ENCODE results near the gene SIPA1L3. TPM values are rescaled to one million over a fixed set of nuclear protein-coding genes. Genes with fewer than 3 reads are reported as not detected.
A peak's percentile ranks its signal among the peaks of the same experiment; 100 is the strongest.

Gene SIPA1L3
- total and polyA plus RNA-seq, 10 of the 15 experiments (the other 5 are each of a cell fraction or from before 2014, with no cell fraction given), result 0.24 to 66.2 (median 19.1) TPM

- TF ChIP-seq ELK1 (IDR thresholded peaks at IDR 0.05; ENCODE audit: low read depth, low read length), result no peak
- TF ChIP-seq, protein P1, sequence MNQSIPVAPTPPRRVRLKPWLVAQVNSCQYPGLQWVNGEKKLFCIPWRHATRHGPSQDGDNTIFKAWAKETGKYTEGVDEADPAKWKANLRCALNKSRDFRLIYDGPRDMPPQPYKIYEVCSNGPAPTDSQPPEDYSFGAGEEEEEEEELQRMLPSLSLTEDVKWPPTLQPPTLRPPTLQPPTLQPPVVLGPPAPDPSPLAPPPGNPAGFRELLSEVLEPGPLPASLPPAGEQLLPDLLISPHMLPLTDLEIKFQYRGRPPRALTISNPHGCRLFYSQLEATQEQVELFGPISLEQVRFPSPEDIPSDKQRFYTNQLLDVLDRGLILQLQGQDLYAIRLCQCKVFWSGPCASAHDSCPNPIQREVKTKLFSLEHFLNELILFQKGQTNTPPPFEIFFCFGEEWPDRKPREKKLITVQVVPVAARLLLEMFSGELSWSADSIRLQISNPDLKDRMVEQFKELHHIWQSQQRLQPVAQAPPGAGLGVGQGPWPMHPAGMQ (IDR thresholded peaks at IDR 0.05; ENCODE audit: borderline replicate concordance), result no peak
- TF ChIP-seq CREM (IDR thresholded peaks at IDR 0.05; ENCODE audit: low read depth), result no peak
- no peak for TF ChIP-seq ASH2L (IDR thresholded peaks at IDR 0.05; ENCODE audit: borderline replicate concordance, low read depth)
- TF ChIP-seq RBBP5 (conservative IDR thresholded peaks at IDR 0.05), result no peak
- TF ChIP-seq HCFC1 (IDR thresholded peaks at IDR 0.05; ENCODE audit: low read length), result no peak
- no peak for TF ChIP-seq ZNF384 (IDR thresholded peaks at IDR 0.05; ENCODE audit: borderline replicate concordance, low read depth, low read length)
- no peak for TF ChIP-seq ZNF217 (IDR thresholded peaks at IDR 0.05)
- no peak for TF ChIP-seq BMI1 (IDR thresholded peaks at IDR 0.05; ENCODE audit: borderline replicate concordance)
Measured at GRCh38 chr19:37983153-37983552, 76.1 kb downstream of the SIPA1L3 start (continued).

- ChIA-PET RAD21 (ENCODE audit: unreplicated experiment) (interaction anchor here (1.1 to 1.4 kb wide), 2 partner anchors 51 to 76 kb away, joined by 4 to 7 read pairs; no protein-coding TSS in a partner anchor), SMC1A (ENCODE audit: uncharacterized antibody, unreplicated experiment) (interaction anchor here (1.4 to 4.2 kb wide), 5 partner anchors 20 to 79 kb away, joined by 4 to 47 read pairs (median 7); partner anchors contain the start of genes SIPA1L3 and WDR87), CTCF (interaction anchor here (1.8 to 12.6 kb wide), 2 partner anchors 64 to 77 kb away, joined by 4 to 183 read pairs; partner anchors contain the start of genes SIPA1L3 and WDR87), POLR2A (interaction anchor here (0.5 to 1.7 kb wide), 6 partner anchors 16 to 76 kb away, joined by 4 to 6 read pairs (median 4); no protein-coding TSS in a partner anchor)
- in situ Hi-C loops (cut with MboI) (no loop called here), intact Hi-C loops (cut with micrococcal nuclease; ENCODE audit: unreplicated experiment) (no loop called here)
- DNase-seq (ENCODE audit: low read depth, low spot score) (no peak), FAIRE-seq (no peak), ATAC-seq (no peak)
- peaks cover 53% of the 10 kb centered on the region for H3K4me1 ChIP-seq (ENCODE audit: control insufficient read depth, insufficient read depth, low read length)
- H3K9me3 ChIP-seq (replicated peaks; ENCODE audit: control insufficient read depth, insufficient read depth, low read length), result no peaks in the 10 kb centered on the region
- TSS peak; percentile 25 for BruUV-seq (replicated peaks)
- peaks cover 80% of the 10 kb centered on the region for H3K79me2 ChIP-seq (ENCODE audit: control insufficient read depth, insufficient read depth, low read length)
- H3K27me3 ChIP-seq (replicated peaks in 1 of 2; ENCODE audit: control insufficient read depth in 2 of 2, insufficient read depth in 2 of 2, low read length in 1 of 2), result no peaks in the 10 kb centered on the region
- H3K4me2 ChIP-seq (ENCODE audit: control insufficient read depth, insufficient read depth), result no peak overlapping the region
- no peak overlapping the region for H3K27ac ChIP-seq (ENCODE audit: control insufficient read depth, insufficient read depth)
- H3K9ac ChIP-seq (ENCODE audit: control insufficient read depth, insufficient read depth, low read length), result no peak overlapping the region
- peaks cover 0 to 5% of the 10 kb centered on the region in 2 experiments; a peak in 3 of 4 replicates for H3K36me3 ChIP-seq (ENCODE audit: control insufficient read depth in 2 of 2, insufficient read depth in 2 of 2, low read length in 1 of 2)
- 92% methylated on average over 10 of the region's 10 CpGs for WGBS (ENCODE audit: insufficient coverage, insufficient replicate concordance, low lambda C conversion rate, missing lambda C conversion rate)
- no peak overlapping the region for H2AFZ ChIP-seq (ENCODE audit: control insufficient read depth, low read depth, low read length)
- TF ChIP-seq RUNX3 (IDR thresholded peaks at IDR 0.05; ENCODE audit: low read length), result no peak
- no peak for TF ChIP-seq MXI1 (IDR thresholded peaks at IDR 0.05; ENCODE audit: low read depth, low read length)
- no peak for TF ChIP-seq NFYA (IDR thresholded peaks at IDR 0.05; ENCODE audit: borderline replicate concordance, low read depth, low read length)
- no peak for TF ChIP-seq ZBED1 (IDR thresholded peaks at IDR 0.05; ENCODE audit: borderline replicate concordance)
- no peak for TF ChIP-seq ATF2 (IDR thresholded peaks at IDR 0.05; ENCODE audit: low read length)
- TF ChIP-seq SREBF2 (IDR thresholded peaks at IDR 0.05; ENCODE audit: low read length), result no peak
- TF ChIP-seq ZNF622 (IDR thresholded peaks at IDR 0.05), result no peak
- no peak for TF ChIP-seq CBX3 (IDR thresholded peaks at IDR 0.05; ENCODE audit: borderline replicate concordance, low read depth)
- no peak overlapping the region for H3K4me3 ChIP-seq
- no peaks in the 10 kb centered on the region for H4K20me1 ChIP-seq (ENCODE audit: control insufficient read depth, insufficient read depth)
Measured at GRCh38 chr19:37983916-37984315, 76.9 kb downstream of the SIPA1L3 start.

All from GM12878 (cell line).